Lower leg skin (tissue), 3 donors: ENCODE measurements around the gene FURIN.

Experiments used
- POLR2A ChIP-seq, 2 donors: fragments of 450-650 bp; IDR thresholded peaks; one replicate each; pipeline ENCODE4 v1.6.1; 2016 to 2017; ENCODE audit warnings: antibody characterized with exemption in 2 of 2, mild to moderate bottlenecking in 1 of 2, moderate library complexity in 1 of 2
- TF ChIP-seq, protein P1 (sequence below), 3 donors: fragments of 450-650 bp; IDR thresholded peaks; one replicate each; pipeline ENCODE4 v1.5.1; 2016; ENCODE audit warnings: antibody characterized with exemption in 3 of 3, mild to moderate bottlenecking in 3 of 3, moderate library complexity in 2 of 3

GRCh38 chr15:90826886-90827435 lies 41.4 kb upstream of the FURIN start:
- TF ChIP-seq, protein P1, sequence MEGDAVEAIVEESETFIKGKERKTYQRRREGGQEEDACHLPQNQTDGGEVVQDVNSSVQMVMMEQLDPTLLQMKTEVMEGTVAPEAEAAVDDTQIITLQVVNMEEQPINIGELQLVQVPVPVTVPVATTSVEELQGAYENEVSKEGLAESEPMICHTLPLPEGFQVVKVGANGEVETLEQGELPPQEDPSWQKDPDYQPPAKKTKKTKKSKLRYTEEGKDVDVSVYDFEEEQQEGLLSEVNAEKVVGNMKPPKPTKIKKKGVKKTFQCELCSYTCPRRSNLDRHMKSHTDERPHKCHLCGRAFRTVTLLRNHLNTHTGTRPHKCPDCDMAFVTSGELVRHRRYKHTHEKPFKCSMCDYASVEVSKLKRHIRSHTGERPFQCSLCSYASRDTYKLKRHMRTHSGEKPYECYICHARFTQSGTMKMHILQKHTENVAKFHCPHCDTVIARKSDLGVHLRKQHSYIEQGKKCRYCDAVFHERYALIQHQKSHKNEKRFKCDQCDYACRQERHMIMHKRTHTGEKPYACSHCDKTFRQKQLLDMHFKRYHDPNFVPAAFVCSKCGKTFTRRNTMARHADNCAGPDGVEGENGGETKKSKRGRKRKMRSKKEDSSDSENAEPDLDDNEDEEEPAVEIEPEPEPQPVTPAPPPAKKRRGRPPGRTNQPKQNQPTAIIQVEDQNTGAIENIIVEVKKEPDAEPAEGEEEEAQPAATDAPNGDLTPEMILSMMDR (IDR thresholded peaks at IDR 0.05), result no peak
- TF ChIP-seq POLR2A (IDR thresholded peaks at IDR 0.05), result no peak
